ENCODE data around the gene RGS6. TPM values are rescaled to one million over a fixed set of nuclear protein-coding genes. Genes with fewer than 3 reads are reported as not detected.
"Not testable (repeated sequence)": the region's sequence is repeated elsewhere in the genome, so short reads cannot be mapped to it uniquely, and the experiment has no call there.

Gene RGS6
- total RNA-seq, 1 experiment from 2014 or later = not detected

- DNase-seq (ENCODE audit: low read depth) = peak; percentile 56
Measured at GRCh38 chr14:72451054-72451972, 519.1 kb downstream of the RGS6 start.

DNA sequence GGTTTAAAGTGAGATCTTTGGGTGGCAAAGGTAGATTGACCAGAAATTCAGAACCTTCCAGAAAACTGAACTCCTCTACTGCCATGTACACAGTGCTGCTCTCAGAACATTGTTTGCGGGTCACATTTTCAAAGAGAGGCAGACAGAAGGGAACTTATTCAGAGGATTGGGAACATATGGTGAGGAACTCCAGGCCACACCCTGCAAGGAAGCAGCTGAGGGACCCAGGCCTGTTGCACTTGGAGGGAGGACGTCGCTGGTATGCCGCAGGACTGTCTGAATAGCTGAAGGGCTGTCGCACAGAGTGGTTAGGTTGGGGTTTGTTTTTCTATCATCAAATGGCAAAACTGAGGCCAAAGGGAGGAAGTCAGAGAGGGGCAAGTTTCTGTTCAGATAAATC lies 520.5 kb downstream of the RGS6 start:
- DNase-seq (ENCODE audit: low read depth) = no peak

- no peak for DNase-seq (ENCODE audit: low read depth)
Measured at GRCh38 chr14:72454388-72455160, 522.3 kb downstream of the RGS6 start.

- peak; percentile 73 for DNase-seq (ENCODE audit: low read depth)
Measured at GRCh38 chr14:72457641-72458040, 525.4 kb downstream of the RGS6 start.

GRCh38 chr14:72462056-72462455 lies 529.8 kb downstream of the RGS6 start:
- no peak for DNase-seq (ENCODE audit: low read depth)

DNA sequence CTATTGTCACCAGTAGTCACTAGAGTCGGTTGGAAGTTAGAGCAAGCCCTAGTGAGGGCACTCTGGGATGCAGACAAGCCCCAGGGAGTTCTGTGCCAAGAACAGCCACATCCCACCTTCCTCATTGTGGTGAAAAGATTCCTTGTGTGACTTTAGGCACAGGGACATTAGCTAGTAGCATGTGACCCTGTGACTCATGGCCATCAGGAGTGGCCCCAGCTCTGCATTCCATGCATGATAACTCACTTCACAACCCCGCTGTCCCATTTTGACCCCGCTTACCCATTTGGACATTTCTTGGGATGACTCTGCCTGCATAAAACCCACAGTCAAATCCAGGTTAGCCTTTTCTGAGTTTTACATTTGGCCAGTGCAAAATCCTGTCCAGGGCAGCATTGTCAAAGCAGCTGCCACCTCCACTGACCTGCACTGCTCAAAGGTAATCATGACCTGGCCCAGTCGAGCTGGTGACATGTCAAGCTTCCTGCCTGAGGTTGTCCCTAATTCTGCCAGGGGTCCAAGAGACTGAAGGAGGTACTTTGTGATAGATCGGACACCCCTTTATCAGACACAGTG lies 531.1 kb downstream of the RGS6 start:
- peak; percentile 86 for DNase-seq (ENCODE audit: low read depth)

- DNase-seq (ENCODE audit: low read depth) = no peak
Measured at GRCh38 chr14:72464226-72464625, 532.0 kb downstream of the RGS6 start.

DNA sequence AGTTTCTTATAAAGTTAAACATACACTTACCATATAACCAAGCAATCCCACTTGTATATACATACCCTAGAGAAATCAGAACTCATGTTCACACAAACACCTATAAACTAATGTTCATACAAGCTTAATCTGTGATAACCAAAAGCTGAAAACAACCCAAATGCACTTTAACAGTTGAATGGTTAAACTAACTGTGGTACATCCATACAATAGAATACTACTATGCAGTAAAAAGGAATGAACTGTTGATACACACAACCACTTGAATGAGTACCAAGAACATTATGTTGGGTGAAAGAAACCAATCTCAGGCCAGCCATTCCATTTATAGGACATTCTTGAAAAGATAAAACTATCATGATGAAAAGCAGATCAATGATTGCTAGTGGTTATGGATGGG lies 534.1 kb downstream of the RGS6 start:
- DNase-seq (ENCODE audit: low read depth) = no peak

- peak; percentile 71 for DNase-seq (ENCODE audit: low read depth)
Measured at GRCh38 chr14:72471346-72471745, 539.1 kb downstream of the RGS6 start.

- no peak for DNase-seq (ENCODE audit: low read depth)
Measured at GRCh38 chr14:72472845-72473244, 540.6 kb downstream of the RGS6 start.

- peak; percentile 94 for DNase-seq (ENCODE audit: low read depth)
Measured at GRCh38 chr14:72476657-72477499, 544.6 kb downstream of the RGS6 start.

GRCh38 chr14:72477578-72477977 lies 545.3 kb downstream of the RGS6 start:
- not testable (repeated sequence) for DNase-seq (ENCODE audit: low read depth)

DNA sequence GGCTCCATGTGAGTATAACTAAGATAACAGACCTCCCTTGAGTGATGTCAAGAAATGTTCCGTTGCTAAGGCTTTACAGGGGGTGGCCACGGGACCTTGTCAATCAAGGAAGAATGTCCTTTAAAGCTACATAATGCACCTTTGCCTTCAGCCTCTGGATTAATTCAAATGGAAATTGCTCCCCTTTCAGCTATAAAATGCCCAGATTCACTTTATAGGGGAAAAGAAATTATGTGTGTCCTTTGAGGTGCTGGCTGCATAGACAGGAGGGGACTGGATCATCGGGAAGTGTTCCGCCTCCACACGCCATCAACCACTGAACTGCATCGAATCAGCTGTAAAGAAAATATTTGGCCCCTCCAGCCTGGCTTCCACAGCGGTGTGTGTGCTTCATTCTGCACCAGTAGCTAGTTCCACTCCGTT lies 546.3 kb downstream of the RGS6 start:
- no peak for DNase-seq (ENCODE audit: low read depth)

- DNase-seq (ENCODE audit: low read depth) = no peak
Measured at GRCh38 chr14:72479461-72479931, 547.3 kb downstream of the RGS6 start.

DNA sequence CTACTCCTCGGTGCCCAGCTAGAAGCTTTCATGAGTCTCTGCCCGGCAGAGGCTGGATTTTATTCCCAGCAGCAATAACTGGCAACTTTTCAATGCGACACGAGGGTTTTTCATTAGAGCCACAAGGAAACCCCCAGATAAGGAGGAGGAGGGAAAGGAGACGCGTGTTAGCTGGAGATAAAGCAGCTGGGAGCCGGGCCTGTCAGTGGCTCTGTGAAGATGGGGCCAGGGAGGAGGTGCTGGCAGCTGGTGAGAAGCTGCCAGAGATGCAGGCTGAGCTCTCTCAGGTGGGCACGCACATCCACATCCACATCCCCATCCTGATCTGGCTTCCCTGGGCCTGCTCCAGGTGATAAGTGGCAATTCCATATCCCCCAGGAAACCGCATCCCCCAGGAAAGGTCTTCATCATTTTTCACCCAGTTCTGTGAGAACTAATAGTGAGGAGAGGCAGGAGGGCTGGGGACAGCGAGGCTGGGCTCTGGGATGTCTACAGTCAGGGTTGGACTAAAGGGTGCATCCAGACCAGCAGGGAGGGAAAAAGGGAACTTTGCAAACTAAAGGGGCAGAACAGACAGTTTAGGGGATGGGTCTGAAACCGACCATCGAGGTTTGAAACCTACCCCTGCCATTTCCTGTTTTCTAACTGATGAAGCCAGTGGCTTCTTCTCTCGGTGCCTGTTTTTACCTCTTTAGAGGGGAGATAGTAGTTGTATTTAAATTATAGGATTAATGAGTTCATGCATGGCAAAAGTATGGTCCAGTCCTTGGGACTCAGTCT lies 548.4 kb downstream of the RGS6 start:
- DNase-seq (ENCODE audit: low read depth) = no peak

DNA sequence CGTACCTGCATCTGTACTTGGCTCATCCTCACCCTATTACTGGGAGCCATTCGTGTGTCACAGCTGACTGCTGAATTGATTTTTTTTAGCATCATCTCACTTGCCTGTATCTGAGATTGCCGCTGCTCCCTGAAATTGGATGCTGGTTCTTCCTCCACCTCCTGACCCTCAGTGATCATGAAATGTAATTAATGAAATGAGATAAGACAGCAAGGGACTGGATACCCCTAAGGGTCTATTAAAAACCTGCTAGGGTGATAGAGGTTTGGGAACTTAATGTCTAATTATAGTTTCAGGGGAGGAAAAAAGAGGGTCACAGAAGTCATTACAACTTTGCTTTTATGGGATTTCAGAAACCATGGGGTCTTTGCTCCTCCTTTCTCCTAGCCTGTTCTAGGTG lies 551.1 kb downstream of the RGS6 start:
- no peak for DNase-seq (ENCODE audit: low read depth)

- DNase-seq (ENCODE audit: low read depth) = no peak
Measured at GRCh38 chr14:72485695-72486094, 553.5 kb downstream of the RGS6 start.

GRCh38 chr14:72488514-72488913 lies 556.3 kb downstream of the RGS6 start:
- no peak for DNase-seq (ENCODE audit: low read depth)

- no peak for DNase-seq (ENCODE audit: low read depth)
Measured at GRCh38 chr14:72492196-72492595, 560.0 kb downstream of the RGS6 start.

GRCh38 chr14:72495668-72496067 lies 563.4 kb downstream of the RGS6 start:
- peak; percentile 70 for DNase-seq (ENCODE audit: low read depth)

- no peak for DNase-seq (ENCODE audit: low read depth)
Measured at GRCh38 chr14:72498646-72499045, 566.4 kb downstream of the RGS6 start.

Data from RPMI7951 (cell line).